HG03095 (cell line): ENCODE measurements around the gene NUP93.
"Not testable (repeated sequence)": the region's sequence is repeated elsewhere in the genome, so short reads cannot be mapped to it uniquely, and the experiment has no call there.

Experiments used
- ATAC-seq: cut with Tn5 transposase; IDR thresholded peaks from one replicate; pipeline ENCODE4 v1.9.1; 2021; ENCODE audit warnings: moderate library complexity; ENCODE audit not compliant: unreplicated experiment

NUP93 gene

DNA sequence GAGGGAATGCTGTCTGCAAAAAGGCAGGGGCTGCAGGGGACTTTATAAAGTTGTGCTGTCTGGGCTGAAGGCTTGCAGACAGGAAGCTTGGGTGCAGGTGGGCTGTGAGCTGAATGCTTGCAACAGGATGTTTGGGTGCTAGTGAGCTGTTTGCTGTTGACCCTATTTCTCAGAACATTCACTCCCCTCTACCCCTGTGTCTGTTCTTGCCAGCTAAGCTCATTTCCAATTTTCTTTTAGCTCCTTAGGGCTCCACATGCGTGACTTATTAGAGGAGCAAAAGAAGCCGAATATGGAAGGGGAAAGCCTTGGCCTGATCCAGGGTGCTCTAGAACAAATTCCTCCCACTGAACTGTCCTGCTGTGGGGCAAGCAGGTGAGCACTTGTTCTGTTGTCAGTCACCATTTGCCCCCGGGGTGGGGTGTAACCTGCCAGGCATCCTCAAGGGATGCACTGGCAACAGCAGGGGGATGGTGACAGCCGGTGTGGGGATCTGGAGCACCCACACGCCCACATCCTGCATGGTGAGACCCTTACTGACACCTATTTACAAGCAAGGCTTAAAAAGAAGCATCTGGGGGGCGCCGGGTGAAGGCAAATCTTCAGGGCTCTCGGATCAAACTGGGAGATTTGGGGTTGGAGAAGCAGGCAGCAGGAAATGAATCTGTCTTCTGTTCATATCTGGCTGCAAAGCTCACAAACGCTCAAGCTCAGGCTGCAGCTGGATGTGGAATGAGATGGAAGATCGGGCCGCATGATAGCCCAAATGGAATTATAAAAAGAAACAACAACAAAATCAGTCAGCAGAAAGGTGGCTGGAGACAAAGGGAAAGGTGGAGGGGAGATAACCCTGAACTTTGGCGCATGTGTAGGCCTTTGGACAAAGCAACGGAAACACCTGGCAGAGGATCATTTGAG, 21.1 kb upstream of the NUP93 start:
- ATAC-seq = no peak

DNA sequence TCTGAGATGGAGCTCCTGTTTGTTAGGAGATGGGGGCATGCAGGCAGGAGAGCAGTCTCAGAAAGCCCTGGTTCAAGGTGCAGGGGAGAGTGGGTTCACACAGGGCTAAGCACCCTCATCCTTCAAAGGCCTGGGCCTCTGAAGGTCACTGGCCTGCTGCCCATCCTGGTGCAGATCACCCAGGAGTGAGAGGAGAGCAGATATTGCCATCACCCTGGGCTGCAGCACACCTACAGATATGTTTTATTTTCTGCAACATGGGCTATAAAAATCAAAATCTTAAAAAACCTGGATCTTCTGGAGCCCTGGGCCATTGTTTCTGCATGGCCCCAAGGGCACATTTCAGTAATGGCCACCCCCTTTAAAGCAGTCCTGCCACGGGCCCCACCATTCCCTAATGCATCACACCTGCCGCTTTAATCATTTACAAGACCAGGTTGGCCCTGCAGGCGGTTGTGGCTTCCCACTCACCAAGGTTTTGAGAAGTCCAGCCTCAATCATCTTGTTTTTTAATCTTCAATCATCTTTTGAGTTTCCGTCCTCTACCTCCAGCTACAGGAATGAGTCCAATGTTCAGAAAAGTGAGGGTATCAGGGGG, 20.4 kb upstream of the NUP93 start:
- no peak for ATAC-seq

DNA sequence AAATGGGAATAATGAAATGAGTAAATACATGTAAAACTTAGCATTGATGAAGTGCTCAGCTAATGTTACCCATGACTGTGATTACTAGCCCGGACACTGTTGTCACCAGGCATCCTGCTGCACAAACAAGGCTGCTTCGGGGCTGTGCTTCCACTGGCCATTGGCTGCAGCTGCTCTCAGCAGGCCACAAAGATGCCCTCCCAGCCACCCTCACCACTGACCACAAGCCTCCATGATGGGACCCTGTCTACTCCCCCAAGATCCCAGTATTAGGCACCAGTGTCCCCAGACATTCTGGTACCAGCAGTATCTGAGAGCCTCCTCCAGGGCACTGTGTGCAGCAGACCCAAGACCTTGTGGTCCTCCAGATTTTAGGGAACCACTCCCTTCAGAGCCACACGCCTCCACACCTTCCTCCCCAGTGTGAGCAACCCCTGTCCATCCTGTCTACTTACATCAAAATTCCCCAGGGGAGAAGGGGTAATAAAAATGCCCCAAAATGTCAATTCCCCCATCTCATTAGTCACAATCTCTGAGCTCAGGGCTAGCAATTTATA, 19.7 kb upstream of the NUP93 start:
- ATAC-seq = no peak

DNA sequence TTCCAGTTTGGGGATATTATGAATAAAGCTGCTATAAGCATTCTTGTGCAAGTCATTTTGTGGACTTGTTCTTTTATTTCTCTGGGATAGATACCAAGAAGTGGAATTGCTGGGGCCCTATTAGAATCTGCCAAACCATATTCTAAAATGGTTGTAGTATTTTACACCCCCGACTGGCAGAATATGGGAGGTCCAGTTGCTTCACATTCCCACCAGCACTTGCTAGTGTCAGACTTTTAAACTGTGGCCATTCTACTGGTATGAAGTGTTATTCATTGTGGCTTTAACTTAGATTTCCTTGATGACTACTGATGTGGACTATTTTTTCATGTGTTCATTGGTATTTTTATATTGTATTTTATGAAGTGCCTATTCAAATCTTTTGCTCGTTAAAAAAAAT, 18.1 kb upstream of the NUP93 start:
- ATAC-seq = no peak

DNA sequence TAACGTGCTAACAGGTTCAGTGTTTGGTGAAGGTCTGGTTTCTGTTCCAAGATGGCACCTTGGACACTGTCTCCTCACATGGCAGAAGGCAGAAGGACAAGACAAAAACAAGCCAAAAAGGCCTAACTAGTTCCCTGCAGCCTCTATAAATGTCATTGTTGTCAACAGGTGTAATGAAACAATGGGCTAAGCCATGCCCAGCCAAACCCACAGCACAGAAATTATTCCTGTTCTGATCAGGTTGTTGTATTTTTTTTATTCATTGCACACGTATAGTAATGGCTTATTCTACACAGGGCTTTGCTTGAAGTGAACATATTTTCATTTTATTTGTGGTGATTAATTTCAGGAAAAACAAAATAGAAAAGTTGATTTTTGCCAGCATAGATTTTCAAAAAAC, 16.1 kb upstream of the NUP93 start:
- no peak for ATAC-seq

DNA sequence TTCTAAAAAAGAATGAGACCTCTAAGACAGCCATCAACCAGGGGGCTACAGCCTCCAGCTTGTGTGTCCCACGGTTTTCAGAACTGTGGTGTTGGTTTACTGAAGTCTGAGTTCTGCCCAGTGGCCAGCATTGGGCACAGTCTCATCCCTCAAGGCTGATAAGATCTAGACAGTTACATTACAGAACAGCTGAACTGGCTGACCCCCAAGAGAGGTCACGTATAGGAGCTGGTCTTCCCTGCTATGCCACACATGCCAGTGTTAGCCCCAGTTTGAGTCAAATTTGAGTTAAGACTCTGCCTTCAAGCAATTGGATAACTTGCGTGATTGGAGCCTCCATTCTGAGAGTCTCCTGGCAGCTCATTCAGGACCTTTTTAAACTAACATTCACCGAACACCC, 14.8 kb upstream of the NUP93 start:
- no peak for ATAC-seq

DNA sequence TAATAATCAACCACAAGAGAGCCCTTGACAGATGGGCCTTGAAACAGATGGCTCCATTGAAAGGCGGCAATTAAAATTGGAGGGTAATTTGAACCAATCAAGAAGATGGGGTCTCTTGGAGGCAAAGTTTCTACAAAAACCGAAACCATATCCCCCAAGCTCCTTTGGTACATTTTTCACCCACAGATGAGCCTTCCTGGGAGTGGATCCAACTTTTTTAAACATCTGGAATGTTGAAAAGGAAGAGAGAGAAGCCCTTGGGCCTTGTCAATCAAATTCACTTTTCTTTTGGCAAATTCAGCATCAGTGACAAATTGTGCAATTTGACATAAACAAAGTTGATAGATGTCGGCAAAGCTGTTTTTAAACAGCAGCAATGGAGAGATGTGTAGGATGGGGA, 13.2 kb upstream of the NUP93 start:
- no peak for ATAC-seq

DNA sequence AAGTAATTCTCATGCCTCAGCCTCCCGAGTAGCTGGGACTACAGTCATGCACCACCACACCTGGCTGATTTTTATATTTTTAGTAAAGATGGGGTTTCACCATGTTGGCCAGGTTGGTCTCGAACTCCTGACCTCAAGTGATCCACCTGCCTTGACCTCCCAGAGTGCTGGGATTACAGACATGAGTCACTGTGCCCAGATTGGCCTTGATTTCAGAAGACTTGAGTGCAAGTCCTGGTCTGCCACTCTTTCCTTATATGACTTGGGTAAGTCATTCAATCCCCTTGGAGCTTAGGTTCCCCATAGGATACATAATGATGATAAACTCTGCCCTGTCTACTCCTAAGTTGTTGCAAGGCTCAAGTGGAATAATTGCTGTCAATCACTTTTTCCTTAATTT, 12.4 kb upstream of the NUP93 start:
- ATAC-seq = not testable (repeated sequence)

DNA sequence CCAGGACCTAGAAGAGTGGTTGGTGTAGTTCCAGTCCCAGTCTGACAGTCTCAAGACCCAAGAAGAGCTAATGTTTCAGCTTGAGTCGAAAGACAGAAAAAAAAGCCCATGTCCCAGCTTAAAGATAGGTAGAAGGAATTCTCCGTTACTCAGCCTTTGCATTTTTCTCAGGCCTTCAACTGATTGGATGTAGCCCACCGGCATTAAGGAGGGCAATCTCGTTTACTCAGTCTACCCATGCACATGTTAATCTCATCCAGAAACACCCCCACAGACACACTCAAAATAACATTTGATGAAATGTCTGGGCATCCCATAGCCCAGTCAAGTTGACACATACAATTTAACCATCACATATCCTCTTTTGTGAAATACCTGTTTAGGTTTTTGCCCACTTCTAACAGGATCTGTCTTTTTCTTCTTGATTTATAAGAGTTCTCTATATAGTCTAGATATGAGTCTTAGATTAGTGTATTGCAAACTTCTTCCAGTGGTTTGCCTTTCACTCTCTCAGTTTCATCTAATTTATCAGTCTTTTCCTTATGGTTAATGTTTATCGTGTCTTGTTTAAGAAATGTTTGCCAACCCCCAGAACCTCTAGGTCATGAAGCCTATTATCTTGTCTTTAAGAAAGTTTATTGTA, 7.6 kb upstream of the NUP93 start:
- ATAC-seq = no peak

DNA sequence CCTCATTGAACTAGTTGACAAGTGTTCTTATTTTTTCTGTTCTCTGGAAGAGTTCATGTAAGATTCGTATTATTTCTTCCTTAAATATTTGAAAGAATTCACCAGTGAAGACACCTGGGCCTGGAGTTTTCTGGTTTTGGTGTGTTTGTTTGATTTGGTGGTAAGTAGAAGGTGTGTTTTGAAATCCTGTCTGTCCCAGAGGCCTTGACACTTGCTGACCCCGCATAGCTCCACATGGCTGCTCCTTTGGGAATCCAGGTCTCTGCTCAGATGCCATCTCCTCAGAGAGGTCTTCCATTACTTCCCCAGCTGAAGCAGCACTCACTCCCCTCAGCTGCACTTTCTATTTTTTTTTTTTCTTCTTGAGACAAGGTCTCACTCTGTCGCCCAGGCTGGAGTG, 5.7 kb upstream of the NUP93 start:
- ATAC-seq = no peak

DNA sequence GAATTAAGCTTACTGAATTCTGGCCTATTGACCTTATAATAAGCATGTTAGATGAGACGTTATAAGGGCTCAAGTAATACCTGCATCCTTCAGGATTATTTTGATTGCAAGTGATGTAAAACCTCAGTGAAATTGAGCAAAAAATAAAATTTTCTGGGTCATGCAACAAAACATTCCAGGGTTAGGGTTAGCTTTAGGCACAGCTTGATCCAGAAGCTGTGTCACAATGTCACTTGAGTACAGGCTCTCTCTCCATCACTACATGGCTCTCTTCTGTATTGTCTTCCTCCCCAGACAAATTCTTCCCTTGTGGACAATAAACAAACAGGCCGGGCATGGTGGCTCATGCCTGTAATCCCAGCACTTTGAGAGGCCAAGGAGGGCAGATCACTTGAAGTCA, 3.6 kb upstream of the NUP93 start:
- ATAC-seq = no peak

DNA sequence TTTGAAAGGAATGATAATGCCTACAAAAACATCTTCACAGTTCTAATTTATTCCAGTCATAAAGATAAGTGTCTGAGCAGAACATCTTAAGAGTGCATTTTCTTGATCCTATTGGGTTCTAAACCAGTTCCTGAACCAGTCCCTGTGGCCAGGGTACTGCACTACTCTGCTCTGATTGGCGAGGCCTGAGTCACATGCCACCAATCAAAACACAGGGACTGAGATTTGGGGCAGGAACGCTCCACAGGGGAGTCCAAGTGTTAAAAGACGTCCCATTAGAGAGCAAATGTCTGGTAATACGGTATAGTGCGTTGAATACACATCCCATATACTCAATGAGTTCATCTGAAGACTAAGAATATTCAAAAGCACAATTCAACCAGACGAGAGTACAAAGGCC, 3.0 kb upstream of the NUP93 start:
- no peak for ATAC-seq

DNA sequence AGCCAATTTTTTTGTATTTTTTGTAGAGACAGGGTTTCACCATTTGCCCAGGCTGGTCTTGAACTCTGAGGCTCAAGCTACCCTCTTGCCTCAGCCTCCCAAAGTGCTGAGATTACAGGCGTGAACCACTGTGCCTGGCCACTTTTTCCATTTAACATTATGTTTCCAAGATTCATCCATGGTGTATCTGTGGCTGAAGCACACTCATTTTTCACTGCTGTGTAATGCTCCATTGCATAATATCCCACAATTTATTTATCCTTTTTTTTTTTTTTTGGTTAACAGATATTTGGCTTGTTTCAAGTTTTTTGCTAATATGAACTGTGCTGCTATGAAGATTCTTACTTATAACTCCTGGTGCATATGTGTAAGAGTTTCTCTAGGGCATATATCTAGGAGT, 1.9 kb upstream of the NUP93 start:
- ATAC-seq = no peak

DNA sequence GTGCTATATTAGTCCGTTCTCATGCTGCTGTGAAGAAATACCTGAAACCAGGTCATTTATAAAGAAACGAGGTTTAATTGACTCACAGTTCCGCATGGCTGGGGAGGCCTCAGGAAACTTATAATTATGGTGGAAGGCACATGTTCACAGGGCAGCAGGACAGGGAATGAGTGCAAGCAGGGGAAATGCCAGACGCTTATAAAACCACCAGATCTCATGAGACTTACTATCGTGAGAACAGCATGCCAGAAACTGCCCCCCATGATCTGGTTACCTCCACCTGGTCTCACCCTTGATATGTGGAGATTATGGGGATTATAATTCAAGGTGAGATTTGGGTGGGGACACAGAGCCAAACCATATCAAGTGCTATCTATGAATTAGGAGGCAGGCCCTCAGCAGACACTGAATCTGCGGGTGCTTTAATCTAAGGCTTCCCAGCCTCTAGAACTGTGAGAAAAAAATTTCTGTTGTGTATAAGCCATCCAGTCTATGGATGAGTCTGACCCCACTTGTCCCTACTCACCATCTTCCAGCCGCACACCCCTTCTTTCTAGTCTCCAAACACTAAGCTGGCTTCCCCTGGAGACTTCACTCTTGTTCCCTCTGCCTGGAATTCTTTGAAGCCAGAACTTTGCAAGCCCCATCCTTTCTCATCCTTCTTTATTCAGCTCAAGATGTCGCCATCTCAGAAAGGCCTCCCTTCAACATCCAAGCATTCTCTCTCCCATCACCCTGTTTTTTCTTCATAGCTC, 772 bp upstream of the NUP93 start:
- no peak for ATAC-seq

DNA sequence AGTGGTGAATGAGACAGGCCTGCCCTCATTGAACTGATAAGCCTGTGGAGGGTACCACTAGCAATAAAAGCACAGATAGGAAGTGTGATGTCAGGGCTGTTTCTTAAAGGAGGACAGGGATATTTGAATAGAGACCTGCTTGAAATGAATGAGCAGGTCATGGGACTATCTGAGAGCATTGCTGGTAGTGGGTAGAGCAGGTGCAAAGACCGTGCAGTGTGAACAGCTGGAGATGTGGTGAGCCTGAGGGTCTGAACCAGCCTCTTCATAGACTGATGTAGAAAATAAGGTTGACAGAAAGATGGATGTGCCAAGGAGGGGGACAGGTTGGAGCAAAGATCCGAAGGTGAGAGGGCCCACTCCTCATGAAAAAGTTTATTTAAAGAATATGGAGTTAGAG, 2.4 kb downstream of the NUP93 start:
- ATAC-seq = peak; percentile 49

DNA sequence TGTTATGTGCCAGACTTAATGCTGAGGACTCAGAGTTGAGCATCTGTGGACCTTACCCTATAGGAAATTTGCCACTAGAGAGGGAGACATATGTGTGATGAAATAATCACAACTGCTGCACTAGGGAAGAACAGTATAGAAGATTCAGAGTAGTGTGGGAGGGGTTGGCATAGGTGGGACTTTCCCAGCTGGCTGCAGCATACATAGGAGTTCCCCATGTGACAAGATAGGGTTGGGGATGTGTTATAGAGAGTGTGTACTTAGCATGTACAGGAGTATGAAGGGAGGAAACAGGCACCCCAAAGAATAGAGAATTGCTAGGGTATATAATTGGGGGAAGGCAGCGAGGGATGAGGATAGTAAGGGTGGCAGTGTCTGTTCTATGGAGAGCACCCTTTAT, 2.9 kb downstream of the NUP93 start:
- ATAC-seq = no peak

DNA sequence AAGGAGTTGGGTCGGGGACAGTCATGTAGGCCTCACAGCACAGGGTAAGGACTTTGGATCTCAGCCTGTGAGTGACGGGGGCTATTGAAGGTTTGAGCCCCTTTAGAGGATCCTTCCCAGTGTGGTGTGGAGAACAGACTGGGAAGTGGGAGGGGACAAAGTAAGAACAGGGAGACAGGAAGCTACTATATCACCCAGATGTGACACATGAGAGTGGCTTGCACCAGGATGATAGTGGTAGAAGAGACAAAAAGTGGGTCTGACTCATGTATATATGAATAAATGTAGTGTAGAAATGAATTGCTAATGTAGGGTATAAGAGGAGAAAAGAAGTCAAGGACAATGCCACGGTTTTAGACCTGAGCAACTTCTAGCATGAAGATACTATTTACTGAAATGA, 4.5 kb downstream of the NUP93 start:
- ATAC-seq = no peak

DNA sequence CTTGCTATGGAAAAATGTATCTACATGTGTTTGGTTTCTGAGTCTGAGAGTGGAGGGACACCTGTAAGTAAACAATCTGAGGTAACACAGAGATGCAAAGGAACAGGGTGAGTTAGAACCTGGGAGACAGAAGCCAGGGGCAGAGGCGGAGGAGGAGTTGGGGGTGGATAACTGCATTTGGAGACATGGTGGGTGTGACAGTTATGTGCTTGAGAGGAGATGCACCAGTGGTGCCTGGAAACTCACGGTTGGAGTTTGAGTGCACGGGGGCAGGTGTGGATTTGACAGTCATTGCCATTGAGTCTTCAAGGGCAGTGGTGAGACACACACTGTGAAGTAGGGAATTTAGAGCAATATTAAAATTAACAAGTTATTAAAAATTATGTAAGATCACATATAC, 6.5 kb downstream of the NUP93 start:
- no peak for ATAC-seq

DNA sequence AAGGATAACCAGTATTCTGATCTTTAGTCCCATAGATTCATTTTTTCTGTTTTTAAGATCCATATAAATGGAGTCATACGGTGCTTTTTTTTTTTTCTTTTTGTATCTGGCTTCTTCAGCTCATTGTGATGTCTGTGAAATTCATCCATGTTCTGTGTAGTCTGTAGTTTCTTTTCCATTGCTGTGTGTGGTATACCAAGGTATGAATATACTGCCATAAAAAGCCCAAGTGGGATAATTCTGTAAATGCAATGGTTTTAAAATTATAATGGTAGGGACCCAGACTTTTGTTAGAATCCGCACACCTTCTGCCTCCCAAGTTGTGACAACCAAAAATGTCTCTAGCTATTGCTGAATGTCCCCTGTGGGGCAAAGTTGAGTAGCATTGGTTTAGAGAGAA, 7.6 kb downstream of the NUP93 start:
- no peak for ATAC-seq

DNA sequence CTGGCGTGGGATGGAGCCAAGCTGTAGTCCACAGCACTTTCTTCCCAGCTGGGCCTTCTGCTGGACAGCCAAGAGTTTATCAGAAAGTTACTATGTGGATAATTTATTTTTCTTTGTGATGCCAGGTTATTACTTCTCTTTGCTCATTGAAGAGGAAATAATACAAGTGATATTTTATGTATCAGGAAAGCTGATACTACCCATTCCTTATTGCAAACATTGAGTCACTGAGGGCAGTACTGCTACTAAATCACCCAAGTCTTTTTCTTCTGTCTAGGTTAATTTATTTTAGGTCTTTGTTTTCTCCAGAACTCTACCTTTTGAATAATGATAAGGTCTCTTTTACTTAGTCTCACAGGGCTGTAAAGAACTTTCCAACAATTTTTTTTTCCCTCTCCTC, 8.3 kb downstream of the NUP93 start:
- ATAC-seq = no peak

DNA sequence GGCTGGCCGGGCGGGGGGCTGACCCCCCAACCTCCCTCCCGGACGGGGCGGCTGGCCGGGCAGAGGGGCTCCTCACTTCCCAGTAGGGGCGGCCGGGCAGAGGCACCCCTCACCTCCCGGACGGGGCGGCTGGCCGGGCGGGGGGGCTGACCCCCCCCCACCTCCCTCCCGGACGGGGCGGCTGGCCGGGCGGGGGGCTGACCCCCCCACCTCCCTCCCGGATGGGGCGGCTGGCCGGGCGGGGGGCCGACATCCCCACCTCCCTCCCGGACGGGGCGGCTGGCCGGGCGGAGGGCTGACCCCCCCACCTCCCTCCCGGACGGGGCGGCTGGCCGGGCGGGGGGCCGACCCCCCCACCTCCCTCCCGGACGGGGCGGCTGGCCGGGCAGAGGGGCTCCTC, 9.4 kb downstream of the NUP93 start:
- not testable (repeated sequence) for ATAC-seq
